ENCODE results near the gene ITPA. TPM values are rescaled to one million over a fixed set of nuclear protein-coding genes. Genes with fewer than 3 reads are reported as not detected.

Gene ITPA
- total RNA-seq = 10 to 100 TPM; 56.3 to 66.9 TPM

GRCh38 chr20:3209257-3209945 is at the start of gene ITPA:
Gene ITPA, plus strand, starts transcription at chr20:3209498. Its CDS starts 54 bp downstream, at chr20:3209552.
- H3K36me3 Mint-ChIP-seq (ENCODE audit: low read depth) = peaks cover 17% of the 10 kb centered on the region
- no peak for TF ChIP-seq CTCF (IDR thresholded peaks at IDR 0.05)
- intact Hi-C loops (cut with micrococcal nuclease) = no loop called here
- CTCF ChIA-PET = interaction anchor here (0.9 to 1.8 kb wide), 7 partner anchors 9 to 141 kb away, joined by 3 to 11 read pairs (median 3); no protein-coding TSS in a partner anchor
- POLR2A ChIA-PET = interaction anchor here (0.6 to 2.1 kb wide), 6 partner anchors 9 to 765 kb away, joined by 3 to 8 read pairs (median 3); no protein-coding TSS in a partner anchor
- H3K27ac Mint-ChIP-seq = peak within 1 kb of the TSS; percentile 89
- peak; percentile 50 for ATAC-seq
- peaks cover 21% of the 10 kb centered on the region for H3K4me1 Mint-ChIP-seq (ENCODE audit: low read depth)
- no peaks in the 10 kb centered on the region for H3K9me3 Mint-ChIP-seq
- peak within 1 kb of the TSS; percentile 86 for H3K4me3 Mint-ChIP-seq
- H3K27me3 Mint-ChIP-seq = no peaks in the 10 kb centered on the region
- peak; percentile 75 for DNase-seq

- no peak for ATAC-seq
- peak overlapping the region; percentile 44 for H3K4me3 Mint-ChIP-seq
- POLR2A ChIA-PET = interaction anchor here (0.6 to 4.1 kb wide), 5 partner anchors 8 to 65 kb away, joined by 3 to 25 read pairs (median 4); partner anchors contain the start of gene LZTS3
- intact Hi-C loops (cut with micrococcal nuclease) = no loop called here
- peaks cover 34% of the 10 kb centered on the region for H3K4me1 Mint-ChIP-seq (ENCODE audit: low read depth)
- H3K27me3 Mint-ChIP-seq = no peaks in the 10 kb centered on the region
- peaks cover 15% of the 10 kb centered on the region for H3K36me3 Mint-ChIP-seq (ENCODE audit: low read depth)
- no peak for DNase-seq
- no peaks in the 10 kb centered on the region for H3K9me3 Mint-ChIP-seq
- CTCF ChIA-PET = interaction anchor here (1.7 kb wide), 1 partner anchor 19 kb away, joined by 4 read pairs; no protein-coding TSS in a partner anchor
- H3K27ac Mint-ChIP-seq = no peak overlapping the region
- no peak for TF ChIP-seq CTCF (IDR thresholded peaks at IDR 0.05)
Observed at GRCh38 chr20:3160418-3160817, 48.9 kb upstream of the ITPA start.

GRCh38 chr20:3161316-3162079 is 47.8 kb upstream of the ITPA start:
- ChIA-PET CTCF (no interaction called here), POLR2A (no interaction called here)
- Mint-ChIP-seq H3K4me1 (ENCODE audit: low read depth) (peaks cover 26% of the 10 kb centered on the region), H3K27me3 (peaks cover 1% of the 10 kb centered on the region), H3K4me3 (peak overlapping the region; percentile 42), H3K27ac (peak overlapping the region; percentile 57), H3K9me3 (no peaks in the 10 kb centered on the region), H3K36me3 (ENCODE audit: low read depth) (peaks cover 9% of the 10 kb centered on the region)
- TF ChIP-seq CTCF (IDR thresholded peaks at IDR 0.05) = no peak
- DNase-seq = no peak
- ATAC-seq = no peak
- intact Hi-C loops (cut with micrococcal nuclease) = no loop called here

GRCh38 chr20:3162080-3162611 is 47.2 kb upstream of the ITPA start:
- POLR2A ChIA-PET = no interaction called here
- no peaks in the 10 kb centered on the region for H3K9me3 Mint-ChIP-seq
- intact Hi-C loops (cut with micrococcal nuclease) = no loop called here

More at GRCh38 chr20:3162080-3162611, 47.2 kb upstream of the ITPA start:
- peaks cover 4% of the 10 kb centered on the region for H3K36me3 Mint-ChIP-seq (ENCODE audit: low read depth)
- H3K27ac Mint-ChIP-seq = no peak overlapping the region
- CTCF ChIA-PET = no interaction called here
- no peak for ATAC-seq
- H3K4me1 Mint-ChIP-seq (ENCODE audit: low read depth) = peaks cover 19% of the 10 kb centered on the region
- no peak for DNase-seq
- TF ChIP-seq CTCF (IDR thresholded peaks at IDR 0.05) = no peak
- no peak overlapping the region for H3K4me3 Mint-ChIP-seq
- H3K27me3 Mint-ChIP-seq = peaks cover 1% of the 10 kb centered on the region
